ENCODE measurements around the gene TSPYL6.

Gene TSPYL6

GRCh38 chr2:54247115-54247514, 8.9 kb downstream of the TSPYL6 start:
- no peak overlapping the region for H2AFZ ChIP-seq (ENCODE audit: low read depth, low read length)
- no peaks in the 10 kb centered on the region for H3K9me3 ChIP-seq (ENCODE audit: low read length)
- H3K36me3 ChIP-seq (ENCODE audit: insufficient read depth, low read length), result no peaks in the 10 kb centered on the region
- no peaks in the 10 kb centered on the region for H3K27me3 ChIP-seq (ENCODE audit: insufficient read depth, low read length)
- no peak overlapping the region for H3K4me3 ChIP-seq (ENCODE audit: low read length)
- no peaks in the 10 kb centered on the region for H3K4me1 ChIP-seq (ENCODE audit: insufficient read depth, low read length)

- Histone ChIP-seq H2AFZ (ENCODE audit: low read depth, low read length) (no peak overlapping the region), H3K36me3 (ENCODE audit: insufficient read depth, low read length) (no peaks in the 10 kb centered on the region), H3K4me1 (ENCODE audit: insufficient read depth, low read length) (no peaks in the 10 kb centered on the region), H3K27me3 (ENCODE audit: insufficient read depth, low read length) (no peaks in the 10 kb centered on the region), H3K4me3 (ENCODE audit: low read length) (no peak overlapping the region), H3K9me3 (ENCODE audit: low read length) (no peaks in the 10 kb centered on the region)
Measured at GRCh38 chr2:54240515-54241469, 15.2 kb downstream of the TSPYL6 start.

GRCh38 chr2:54239427-54239826, 16.6 kb downstream of the TSPYL6 start:
- Histone ChIP-seq H3K9me3 (ENCODE audit: low read length) (no peaks in the 10 kb centered on the region), H2AFZ (ENCODE audit: low read depth, low read length) (no peak overlapping the region), H3K4me1 (ENCODE audit: insufficient read depth, low read length) (no peaks in the 10 kb centered on the region), H3K27me3 (ENCODE audit: insufficient read depth, low read length) (no peaks in the 10 kb centered on the region), H3K4me3 (ENCODE audit: low read length) (no peak overlapping the region), H3K36me3 (ENCODE audit: insufficient read depth, low read length) (no peaks in the 10 kb centered on the region)

- H3K9me3 ChIP-seq (ENCODE audit: low read length), result no peaks in the 10 kb centered on the region
- no peaks in the 10 kb centered on the region for H3K27me3 ChIP-seq (ENCODE audit: insufficient read depth, low read length)
- no peak overlapping the region for H3K4me3 ChIP-seq (ENCODE audit: low read length)
Measured at GRCh38 chr2:54237428-54237827, 18.6 kb downstream of the TSPYL6 start.

GRCh38 chr2:54233832-54234649, 22.0 kb downstream of the TSPYL6 start:
- no peaks in the 10 kb centered on the region for H3K36me3 ChIP-seq (ENCODE audit: insufficient read depth, low read length)
- no peak overlapping the region for H3K4me3 ChIP-seq (ENCODE audit: low read length)
- no peaks in the 10 kb centered on the region for H3K9me3 ChIP-seq (ENCODE audit: low read length)
- no peaks in the 10 kb centered on the region for H3K27me3 ChIP-seq (ENCODE audit: insufficient read depth, low read length)
- H3K4me1 ChIP-seq (ENCODE audit: insufficient read depth, low read length), result no peaks in the 10 kb centered on the region
- no peak overlapping the region for H2AFZ ChIP-seq (ENCODE audit: low read depth, low read length)

More at GRCh38 chr2:54237428-54237827, 18.6 kb downstream of the TSPYL6 start:
- Histone ChIP-seq H3K36me3 (ENCODE audit: insufficient read depth, low read length) (no peaks in the 10 kb centered on the region), H2AFZ (ENCODE audit: low read depth, low read length) (no peak overlapping the region), H3K4me1 (ENCODE audit: insufficient read depth, low read length) (no peaks in the 10 kb centered on the region)

- no peak overlapping the region for H2AFZ ChIP-seq (ENCODE audit: low read depth, low read length)
- H3K36me3 ChIP-seq (ENCODE audit: insufficient read depth, low read length), result no peaks in the 10 kb centered on the region
- H3K4me1 ChIP-seq (ENCODE audit: insufficient read depth, low read length), result peaks cover 3% of the 10 kb centered on the region
- no peak overlapping the region for H3K4me3 ChIP-seq (ENCODE audit: low read length)
- H3K9me3 ChIP-seq (ENCODE audit: low read length), result no peaks in the 10 kb centered on the region
- no peaks in the 10 kb centered on the region for H3K27me3 ChIP-seq (ENCODE audit: insufficient read depth, low read length)
Measured at GRCh38 chr2:54228945-54229344, 27.1 kb downstream of the TSPYL6 start.

- no peaks in the 10 kb centered on the region for H3K27me3 ChIP-seq (ENCODE audit: insufficient read depth, low read length)
- no peak overlapping the region for H3K4me3 ChIP-seq (ENCODE audit: low read length)
- no peaks in the 10 kb centered on the region for H3K9me3 ChIP-seq (ENCODE audit: low read length)
- peaks cover 3% of the 10 kb centered on the region for H3K4me1 ChIP-seq (ENCODE audit: insufficient read depth, low read length)
- H2AFZ ChIP-seq (ENCODE audit: low read depth, low read length), result no peak overlapping the region
- H3K36me3 ChIP-seq (ENCODE audit: insufficient read depth, low read length), result no peaks in the 10 kb centered on the region
Measured at GRCh38 chr2:54227798-54228197, 28.2 kb downstream of the TSPYL6 start.

- H3K36me3 ChIP-seq (ENCODE audit: insufficient read depth, low read length), result no peaks in the 10 kb centered on the region
- no peaks in the 10 kb centered on the region for H3K27me3 ChIP-seq (ENCODE audit: insufficient read depth, low read length)
- H3K4me1 ChIP-seq (ENCODE audit: insufficient read depth, low read length), result peaks cover 3% of the 10 kb centered on the region
- no peaks in the 10 kb centered on the region for H3K9me3 ChIP-seq (ENCODE audit: low read length)
- H3K4me3 ChIP-seq (ENCODE audit: low read length), result no peak overlapping the region
- H2AFZ ChIP-seq (ENCODE audit: low read depth, low read length), result no peak overlapping the region
Measured at GRCh38 chr2:54226260-54226659, 29.8 kb downstream of the TSPYL6 start.

GRCh38 chr2:54224997-54225396, 31.0 kb downstream of the TSPYL6 start:
- Histone ChIP-seq H3K4me3 (ENCODE audit: low read length) (no peak overlapping the region), H3K9me3 (ENCODE audit: low read length) (no peaks in the 10 kb centered on the region), H3K36me3 (ENCODE audit: insufficient read depth, low read length) (no peaks in the 10 kb centered on the region), H2AFZ (ENCODE audit: low read depth, low read length) (no peak overlapping the region), H3K4me1 (ENCODE audit: insufficient read depth, low read length) (peaks cover 3% of the 10 kb centered on the region), H3K27me3 (ENCODE audit: insufficient read depth, low read length) (no peaks in the 10 kb centered on the region)

GRCh38 chr2:54213082-54213481, 42.9 kb downstream of the TSPYL6 start:
- Histone ChIP-seq H3K9me3 (ENCODE audit: low read length) (no peaks in the 10 kb centered on the region), H3K4me3 (ENCODE audit: low read length) (no peak overlapping the region), H2AFZ (ENCODE audit: low read depth, low read length) (no peak overlapping the region), H3K4me1 (ENCODE audit: insufficient read depth, low read length) (no peaks in the 10 kb centered on the region), H3K27me3 (ENCODE audit: insufficient read depth, low read length) (no peaks in the 10 kb centered on the region), H3K36me3 (ENCODE audit: insufficient read depth, low read length) (no peaks in the 10 kb centered on the region)

GRCh38 chr2:54212456-54212855, 43.6 kb downstream of the TSPYL6 start:
- H3K4me1 ChIP-seq (ENCODE audit: insufficient read depth, low read length), result no peaks in the 10 kb centered on the region
- no peaks in the 10 kb centered on the region for H3K36me3 ChIP-seq (ENCODE audit: insufficient read depth, low read length)
- H2AFZ ChIP-seq (ENCODE audit: low read depth, low read length), result no peak overlapping the region
- no peak overlapping the region for H3K4me3 ChIP-seq (ENCODE audit: low read length)
- H3K9me3 ChIP-seq (ENCODE audit: low read length), result no peaks in the 10 kb centered on the region
- H3K27me3 ChIP-seq (ENCODE audit: insufficient read depth, low read length), result no peaks in the 10 kb centered on the region

- Histone ChIP-seq H2AFZ (ENCODE audit: low read depth, low read length) (no peak overlapping the region), H3K4me3 (ENCODE audit: low read length) (no peak overlapping the region), H3K36me3 (ENCODE audit: insufficient read depth, low read length) (no peaks in the 10 kb centered on the region), H3K4me1 (ENCODE audit: insufficient read depth, low read length) (peaks cover 2% of the 10 kb centered on the region), H3K9me3 (ENCODE audit: low read length) (no peaks in the 10 kb centered on the region), H3K27me3 (ENCODE audit: insufficient read depth, low read length) (no peaks in the 10 kb centered on the region)
Measured at GRCh38 chr2:54209379-54209778, 46.6 kb downstream of the TSPYL6 start.

Data from neuron (in vitro differentiated cells).